ENCODE data around the gene FES.

DNA sequence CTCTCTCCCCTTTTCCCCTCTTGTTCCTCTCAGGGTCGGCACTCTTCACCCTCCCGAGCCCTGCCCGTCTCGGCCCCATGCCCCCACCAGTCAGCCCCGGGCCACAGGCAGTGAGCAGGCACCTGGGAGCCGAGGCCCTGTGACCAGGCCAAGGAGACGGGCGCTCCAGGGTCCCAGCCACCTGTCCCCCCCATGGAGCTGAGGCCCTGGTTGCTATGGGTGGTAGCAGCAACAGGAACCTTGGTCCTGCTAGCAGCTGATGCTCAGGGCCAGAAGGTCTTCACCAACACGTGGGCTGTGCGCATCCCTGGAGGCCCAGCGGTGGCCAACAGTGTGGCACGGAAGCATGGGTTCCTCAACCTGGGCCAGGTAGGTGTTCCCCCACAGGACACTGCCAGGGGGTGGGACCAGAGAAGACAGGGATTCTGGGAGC, 8.7 kb upstream of the FES start:
- TF ChIP-seq EGR1 (IDR thresholded peaks at IDR 0.05) (no peak), CEBPB (IDR thresholded peaks at IDR 0.05) (no peak), TAF1 (IDR thresholded peaks at IDR 0.05; ENCODE audit: low read depth) (no peak), ZBTB7A (IDR thresholded peaks at IDR 0.05; ENCODE audit: low read depth) (no peak), RAD21 (IDR thresholded peaks at IDR 0.05; ENCODE audit: low read depth) (no peak), FOXM1 (IDR thresholded peaks at IDR 0.05; ENCODE audit: borderline replicate concordance, low read depth) (no peak), YY1 (IDR thresholded peaks at IDR 0.05; ENCODE audit: low read depth) (no peak), EP300 (IDR thresholded peaks at IDR 0.05; ENCODE audit: borderline replicate concordance) (no peak), CREB1 (IDR thresholded peaks at IDR 0.05; ENCODE audit: low read depth) (no peak)
- TF ChIP-seq, protein P1, sequence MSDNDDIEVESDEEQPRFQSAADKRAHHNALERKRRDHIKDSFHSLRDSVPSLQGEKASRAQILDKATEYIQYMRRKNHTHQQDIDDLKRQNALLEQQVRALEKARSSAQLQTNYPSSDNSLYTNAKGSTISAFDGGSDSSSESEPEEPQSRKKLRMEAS (IDR thresholded peaks at IDR 0.05): no peak

Measured in Ishikawa (cell line).